IPS DF 4.7 (cell line): ENCODE measurements around the gene ANKRD10.

ENCODE experiments used
- DNase-seq: peaks from one replicate; pipeline ENCODE4 v3.0.0-alpha.2; 2013; ENCODE audit warnings: low spot score; ENCODE audit errors: extremely low read depth

Gene ANKRD10

GRCh38 chr13:110885966-110886869 lies 28.7 kb downstream of the ANKRD10 start:
- no peak for DNase-seq

- DNase-seq, result no peak
Measured at GRCh38 chr13:110885516-110885915, 29.4 kb downstream of the ANKRD10 start.

GRCh38 chr13:110884517-110884916 lies 30.4 kb downstream of the ANKRD10 start:
- DNase-seq, result no peak

- DNase-seq, result no peak
Measured at GRCh38 chr13:110883542-110883941, 31.3 kb downstream of the ANKRD10 start.

GRCh38 chr13:110882972-110883371 lies 31.9 kb downstream of the ANKRD10 start:
- no peak for DNase-seq

- DNase-seq, result no peak
Measured at GRCh38 chr13:110881839-110882627, 32.8 kb downstream of the ANKRD10 start.

GRCh38 chr13:110880627-110881026 lies 34.2 kb downstream of the ANKRD10 start:
- DNase-seq, result no peak

GRCh38 chr13:110879482-110879881 lies 35.4 kb downstream of the ANKRD10 start:
- no peak for DNase-seq

GRCh38 chr13:110877737-110878258 lies 37.1 kb downstream of the ANKRD10 start:
- DNase-seq, result no peak

- no peak for DNase-seq
Measured at GRCh38 chr13:110876609-110877008, 38.3 kb downstream of the ANKRD10 start.

GRCh38 chr13:110875241-110875640 lies 39.6 kb downstream of the ANKRD10 start:
- no peak for DNase-seq

- DNase-seq, result no peak
Measured at GRCh38 chr13:110874508-110874960, 40.3 kb downstream of the ANKRD10 start.

- DNase-seq, result no peak
Measured at GRCh38 chr13:110873639-110874507, 41.0 kb downstream of the ANKRD10 start.

- DNase-seq, result no peak
Measured at GRCh38 chr13:110872768-110873638, 41.9 kb downstream of the ANKRD10 start.

GRCh38 chr13:110872034-110872767 lies 42.7 kb downstream of the ANKRD10 start:
- DNase-seq, result no peak

GRCh38 chr13:110869805-110870706 lies 44.8 kb downstream of the ANKRD10 start:
- DNase-seq, result no peak

GRCh38 chr13:110869231-110869804 lies 45.6 kb downstream of the ANKRD10 start:
- no peak for DNase-seq

- no peak for DNase-seq
Measured at GRCh38 chr13:110868720-110869119, 46.1 kb downstream of the ANKRD10 start.
